ENCODE results near the gene TBC1D22B.

TBC1D22B gene

DNA sequence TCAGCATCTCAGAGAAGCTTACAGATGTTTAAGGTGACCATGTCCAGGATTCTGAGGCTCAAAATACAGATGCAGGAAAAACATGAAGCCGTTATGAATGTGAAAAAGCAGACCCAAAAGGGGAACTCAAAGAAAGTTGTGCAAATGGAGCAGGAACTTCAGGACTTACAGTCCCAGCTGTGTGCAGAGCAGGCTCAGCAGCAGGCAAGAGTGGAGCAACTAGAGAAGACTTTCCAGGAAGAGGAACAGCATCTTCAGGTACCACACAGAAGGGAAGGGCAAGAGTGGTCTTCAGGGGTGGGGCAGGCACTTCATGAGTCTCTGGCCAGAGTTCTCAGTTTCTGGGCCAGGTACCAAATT is 111.4 kb downstream of the TBC1D22B start:
- H3K4me3 ChIP-seq (ENCODE audit: low read depth, low read length) = no peak overlapping the region
- TF ChIP-seq, protein P1, sequence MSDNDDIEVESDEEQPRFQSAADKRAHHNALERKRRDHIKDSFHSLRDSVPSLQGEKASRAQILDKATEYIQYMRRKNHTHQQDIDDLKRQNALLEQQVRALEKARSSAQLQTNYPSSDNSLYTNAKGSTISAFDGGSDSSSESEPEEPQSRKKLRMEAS (IDR thresholded peaks at IDR 0.05; ENCODE audit: low read depth, low read length) = no peak
- TF ChIP-seq POLR2A (IDR thresholded peaks at IDR 0.05; ENCODE audit: extremely low read depth, insufficient read length) (no peak), MYC (IDR thresholded peaks at IDR 0.05; ENCODE audit: low read depth, low read length) (no peak)
- TF ChIP-seq, protein P2, sequence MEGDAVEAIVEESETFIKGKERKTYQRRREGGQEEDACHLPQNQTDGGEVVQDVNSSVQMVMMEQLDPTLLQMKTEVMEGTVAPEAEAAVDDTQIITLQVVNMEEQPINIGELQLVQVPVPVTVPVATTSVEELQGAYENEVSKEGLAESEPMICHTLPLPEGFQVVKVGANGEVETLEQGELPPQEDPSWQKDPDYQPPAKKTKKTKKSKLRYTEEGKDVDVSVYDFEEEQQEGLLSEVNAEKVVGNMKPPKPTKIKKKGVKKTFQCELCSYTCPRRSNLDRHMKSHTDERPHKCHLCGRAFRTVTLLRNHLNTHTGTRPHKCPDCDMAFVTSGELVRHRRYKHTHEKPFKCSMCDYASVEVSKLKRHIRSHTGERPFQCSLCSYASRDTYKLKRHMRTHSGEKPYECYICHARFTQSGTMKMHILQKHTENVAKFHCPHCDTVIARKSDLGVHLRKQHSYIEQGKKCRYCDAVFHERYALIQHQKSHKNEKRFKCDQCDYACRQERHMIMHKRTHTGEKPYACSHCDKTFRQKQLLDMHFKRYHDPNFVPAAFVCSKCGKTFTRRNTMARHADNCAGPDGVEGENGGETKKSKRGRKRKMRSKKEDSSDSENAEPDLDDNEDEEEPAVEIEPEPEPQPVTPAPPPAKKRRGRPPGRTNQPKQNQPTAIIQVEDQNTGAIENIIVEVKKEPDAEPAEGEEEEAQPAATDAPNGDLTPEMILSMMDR (IDR thresholded peaks at IDR 0.05; ENCODE audit: low read depth, low read length) = no peak
- peak; percentile 31 for DNase-seq (ENCODE audit: low read depth)

DNA sequence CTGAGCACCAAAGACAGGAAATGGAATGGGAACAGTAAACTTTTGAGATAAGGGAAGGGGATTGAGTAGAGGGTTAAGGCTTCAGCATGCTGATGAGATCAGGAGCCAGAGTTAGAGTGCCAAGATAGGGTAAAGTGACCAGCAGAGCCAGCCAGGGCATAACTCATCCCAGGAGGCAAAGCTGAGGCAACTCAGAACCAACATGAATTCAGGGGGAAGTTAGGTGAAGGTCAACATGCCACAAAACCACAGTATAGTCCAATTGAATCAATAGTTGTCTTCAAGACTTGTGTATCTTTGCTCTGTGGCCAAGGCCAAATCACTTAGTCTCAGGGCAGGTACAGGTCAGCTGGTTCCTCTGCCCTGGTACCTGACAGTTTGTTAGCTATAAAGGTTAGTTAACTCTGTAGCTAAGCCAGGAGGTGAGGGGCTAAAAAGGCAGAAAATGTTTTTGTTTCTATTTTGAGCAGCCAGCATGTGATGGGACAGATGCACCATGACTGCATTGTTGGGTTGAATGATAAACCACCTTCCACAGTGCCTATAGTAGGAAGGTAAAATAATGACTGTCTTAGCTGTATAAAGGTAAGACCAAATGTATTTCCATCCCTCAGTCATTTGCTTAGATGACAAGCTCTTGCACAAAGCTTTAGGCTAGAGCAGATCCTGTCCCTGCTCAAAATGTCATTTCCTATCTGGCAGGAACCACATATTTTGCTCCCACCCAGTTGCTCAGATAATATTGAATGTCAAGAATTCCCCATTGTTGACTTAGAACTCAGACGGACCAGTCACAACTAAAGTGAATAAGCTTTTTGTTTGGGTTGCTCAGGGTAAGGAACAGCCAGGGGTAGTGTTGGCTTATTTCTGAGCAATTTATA is 112.0 kb downstream of the TBC1D22B start:
- no peak overlapping the region for H3K4me3 ChIP-seq (ENCODE audit: low read depth, low read length)
- no peak for TF ChIP-seq MYC (IDR thresholded peaks at IDR 0.05; ENCODE audit: low read depth, low read length)
- TF ChIP-seq, protein P2 (IDR thresholded peaks at IDR 0.05; ENCODE audit: low read depth, low read length) = no peak
- no peak for TF ChIP-seq POLR2A (IDR thresholded peaks at IDR 0.05; ENCODE audit: extremely low read depth, insufficient read length)
- TF ChIP-seq, protein P1 (IDR thresholded peaks at IDR 0.05; ENCODE audit: low read depth, low read length) = no peak
- no peak for DNase-seq (ENCODE audit: low read depth)

DNA sequence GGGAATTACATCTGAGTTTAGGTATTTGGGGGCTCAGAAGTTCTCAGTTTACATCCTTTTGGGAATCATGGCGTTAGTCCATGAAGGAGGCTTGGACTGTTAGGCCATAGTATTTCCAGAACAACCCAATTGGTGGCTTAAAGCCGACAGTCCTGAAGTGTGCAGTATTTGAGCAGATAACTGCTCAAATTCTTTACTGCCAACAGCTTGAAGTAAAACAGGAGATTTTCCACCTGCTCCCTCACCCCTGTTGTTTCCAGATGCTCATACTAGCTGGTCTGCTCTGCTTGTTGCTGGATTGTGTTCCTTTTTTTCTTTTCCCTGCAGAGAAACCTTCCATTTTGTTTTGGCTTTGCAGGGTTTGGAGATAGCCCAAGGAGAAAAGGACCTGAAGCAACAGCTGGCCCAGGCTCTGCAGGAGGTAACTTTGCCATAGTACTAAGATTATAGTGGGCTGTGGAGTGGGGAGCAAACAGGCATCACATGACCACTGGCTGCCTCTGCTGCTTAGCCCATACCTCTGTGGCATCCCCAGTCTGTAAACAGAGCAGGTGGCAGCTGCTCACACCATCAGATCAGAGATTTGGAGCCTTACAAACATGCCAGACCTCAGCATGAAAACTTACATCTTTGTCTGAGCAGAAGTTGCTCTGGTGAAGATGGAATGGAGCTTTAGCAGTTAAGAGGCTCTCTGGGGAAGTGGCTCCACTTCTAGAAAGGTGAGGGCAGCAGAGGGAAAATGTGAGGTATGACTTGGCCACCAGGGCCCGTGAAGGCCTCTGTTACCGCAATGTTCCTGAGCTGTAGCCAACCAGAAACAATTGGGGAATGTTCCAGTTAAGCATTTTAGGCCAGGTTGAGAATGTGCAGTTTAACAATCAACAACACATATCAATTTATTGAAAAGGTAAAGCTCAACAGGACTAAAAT is 113.8 kb downstream of the TBC1D22B start:
- DNase-seq (ENCODE audit: low read depth) = no peak
- H3K4me3 ChIP-seq (ENCODE audit: low read depth, low read length) = no peak overlapping the region
- TF ChIP-seq, protein P2 (IDR thresholded peaks at IDR 0.05; ENCODE audit: low read depth, low read length) = no peak
- TF ChIP-seq, protein P1 (IDR thresholded peaks at IDR 0.05; ENCODE audit: low read depth, low read length) = no peak
- no peak for TF ChIP-seq MYC (IDR thresholded peaks at IDR 0.05; ENCODE audit: low read depth, low read length)
- TF ChIP-seq POLR2A (IDR thresholded peaks at IDR 0.05; ENCODE audit: extremely low read depth, insufficient read length) = no peak

DNA sequence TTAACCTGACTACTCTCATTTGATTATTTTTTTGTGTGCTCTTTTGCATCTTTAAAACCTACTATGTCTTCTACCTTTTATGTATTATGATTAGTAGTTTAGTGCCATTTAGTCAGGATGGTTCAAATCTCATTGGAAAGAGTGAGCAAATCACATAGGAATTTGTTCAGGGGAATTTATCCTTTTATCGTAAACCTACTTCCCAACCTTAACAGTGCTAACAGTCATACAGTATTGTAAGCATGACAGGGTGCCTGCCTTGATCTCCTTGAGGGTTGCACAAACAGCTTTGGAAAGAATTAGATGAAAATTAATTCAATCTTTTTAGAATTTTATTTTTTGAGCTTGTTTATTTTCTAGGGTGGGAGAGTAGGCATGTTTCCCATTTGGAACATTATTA is 114.5 kb downstream of the TBC1D22B start:
- DNase-seq (ENCODE audit: low read depth) = no peak
- H3K4me3 ChIP-seq (ENCODE audit: low read depth, low read length) = no peak overlapping the region
- TF ChIP-seq MYC (IDR thresholded peaks at IDR 0.05; ENCODE audit: low read depth, low read length) = no peak
- TF ChIP-seq POLR2A (IDR thresholded peaks at IDR 0.05; ENCODE audit: extremely low read depth, insufficient read length) = no peak
- TF ChIP-seq, protein P1 (IDR thresholded peaks at IDR 0.05; ENCODE audit: low read depth, low read length) = no peak
- TF ChIP-seq, protein P2 (IDR thresholded peaks at IDR 0.05; ENCODE audit: low read depth, low read length) = no peak

DNA sequence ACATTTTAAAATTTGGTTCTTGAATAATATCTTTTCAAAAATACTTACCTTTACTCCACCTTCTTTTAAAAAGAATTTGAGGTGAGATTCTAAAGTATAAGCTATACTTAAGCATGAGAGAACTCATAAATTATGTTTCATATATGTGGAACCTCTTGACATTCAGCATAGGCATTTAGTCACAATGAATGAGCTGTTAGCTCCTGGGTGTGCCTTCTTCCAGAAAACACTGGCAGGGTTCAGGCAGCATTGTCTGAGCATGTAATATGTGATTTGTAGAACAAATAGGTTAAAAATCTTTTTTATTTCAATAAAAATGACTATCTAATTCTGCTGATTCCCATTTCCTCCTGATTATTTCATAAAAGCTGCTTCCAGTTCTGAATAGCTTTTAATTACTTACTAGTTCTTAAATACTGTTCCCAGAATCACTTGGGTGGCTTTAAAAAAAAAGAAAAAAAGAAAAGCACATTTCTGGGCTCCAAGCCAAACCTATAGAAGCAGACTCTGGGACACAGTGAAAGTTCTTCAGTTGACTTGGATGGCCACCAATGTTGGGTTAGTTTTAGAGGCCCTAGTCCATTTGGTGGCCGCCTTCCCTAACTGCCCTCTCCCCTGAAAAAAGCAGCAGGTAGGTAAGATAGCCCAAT is 116.4 kb downstream of the TBC1D22B start:
- no peak for DNase-seq (ENCODE audit: low read depth)
- TF ChIP-seq, protein P2 (IDR thresholded peaks at IDR 0.05; ENCODE audit: low read depth, low read length) = no peak
- TF ChIP-seq, protein P1 (IDR thresholded peaks at IDR 0.05; ENCODE audit: low read depth, low read length) = no peak
- TF ChIP-seq POLR2A (IDR thresholded peaks at IDR 0.05; ENCODE audit: extremely low read depth, insufficient read length) = no peak
- no peak for TF ChIP-seq MYC (IDR thresholded peaks at IDR 0.05; ENCODE audit: low read depth, low read length)
- no peak overlapping the region for H3K4me3 ChIP-seq (ENCODE audit: low read depth, low read length)
